Memory B cell (primary cell): ENCODE results near the gene DNAJA3.
A peak's percentile ranks its signal among the peaks of the same experiment; 100 is the strongest.

ENCODE experiments used
- ATAC-seq: fragments of 150-1000 bp; cut with Tn5 transposase; 2 replicates; pipeline ENCODE4 v1.10.0; 2021; ENCODE audit warnings: low read depth, mild to moderate bottlenecking, moderate library complexity
- DNase-seq, 2 donors: peaks; one replicate each; pipeline ENCODE4 v3.0.0; 2022; ENCODE audit warnings: low spot score in 2 of 2
- H3K27ac Mint-ChIP-seq: one replicate; pipeline ENCODE4 v1.8.0; 2022; ENCODE audit warnings: mild to moderate bottlenecking, moderate library complexity, mixed read lengths
- H3K27me3 Mint-ChIP-seq: one replicate; pipeline ENCODE4 v1.8.0; 2022; ENCODE audit warnings: mixed read lengths
- H3K36me3 Mint-ChIP-seq: one replicate; pipeline ENCODE4 v1.8.0; 2022; ENCODE audit warnings: mild to moderate bottlenecking, mixed read lengths
- H3K4me1 Mint-ChIP-seq: one replicate; pipeline ENCODE4 v1.8.0; 2022; ENCODE audit warnings: mixed read lengths
- H3K4me3 Mint-ChIP-seq: one replicate; pipeline ENCODE4 v1.8.0; 2022; ENCODE audit warnings: mild to moderate bottlenecking, moderate library complexity, mixed read lengths
- H3K9me3 Mint-ChIP-seq: one replicate; pipeline ENCODE4 v1.8.0; 2022; ENCODE audit warnings: mixed read lengths

DNAJA3 gene

DNA sequence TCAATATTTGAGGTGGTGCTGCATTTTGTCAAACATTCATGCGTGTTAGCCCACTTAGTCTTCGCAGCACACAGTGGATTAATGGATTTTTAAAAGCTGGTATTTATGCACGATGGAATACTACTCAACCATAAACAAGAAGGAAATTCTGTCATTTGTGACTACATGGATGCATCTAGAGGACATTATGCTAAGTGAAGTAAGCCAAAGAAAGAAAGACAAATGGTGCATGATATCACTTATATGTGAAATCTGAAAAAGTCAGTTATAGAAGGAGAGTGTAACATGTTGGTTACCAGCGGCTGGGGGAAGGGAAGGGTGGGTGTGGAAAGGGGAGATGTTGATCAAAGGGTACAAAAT lies 73.5 kb downstream of the DNAJA3 start:
- H3K9me3 Mint-ChIP-seq: no peaks in the 10 kb centered on the region
- ATAC-seq: no peak
- peak overlapping the region; percentile 79 for H3K27ac Mint-ChIP-seq
- H3K4me3 Mint-ChIP-seq: no peak overlapping the region
- H3K27me3 Mint-ChIP-seq: no peaks in the 10 kb centered on the region
- no peak for DNase-seq
- peaks cover 24% of the 10 kb centered on the region for H3K4me1 Mint-ChIP-seq
- peaks cover 5% of the 10 kb centered on the region for H3K36me3 Mint-ChIP-seq

DNA sequence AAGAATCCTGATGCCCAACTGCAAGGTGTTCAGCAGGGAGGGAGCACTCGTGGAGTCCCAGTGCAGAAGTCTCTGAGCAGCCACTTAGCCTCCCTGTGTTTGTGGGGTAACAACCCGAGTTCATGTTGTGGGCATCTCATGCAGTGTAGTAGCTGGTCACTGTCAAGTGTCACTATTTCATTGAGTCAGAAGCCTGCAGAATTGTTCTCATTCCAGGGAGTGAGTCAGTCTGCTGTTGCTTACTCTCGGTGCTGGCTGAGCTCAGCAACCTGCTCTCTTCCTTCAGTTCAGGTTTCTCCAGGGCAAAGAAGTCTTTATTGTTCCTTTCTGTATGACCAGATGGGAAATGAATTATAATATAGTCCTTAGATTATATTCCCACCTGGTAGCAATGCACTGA lies 74.6 kb downstream of the DNAJA3 start:
- Mint-ChIP-seq H3K36me3 (peaks cover 5% of the 10 kb centered on the region), H3K9me3 (no peaks in the 10 kb centered on the region), H3K27me3 (no peaks in the 10 kb centered on the region), H3K4me3 (no peak overlapping the region), H3K27ac (peak overlapping the region; percentile 79), H3K4me1 (peaks cover 28% of the 10 kb centered on the region)
- DNase-seq (no peak), ATAC-seq (no peak)

DNA sequence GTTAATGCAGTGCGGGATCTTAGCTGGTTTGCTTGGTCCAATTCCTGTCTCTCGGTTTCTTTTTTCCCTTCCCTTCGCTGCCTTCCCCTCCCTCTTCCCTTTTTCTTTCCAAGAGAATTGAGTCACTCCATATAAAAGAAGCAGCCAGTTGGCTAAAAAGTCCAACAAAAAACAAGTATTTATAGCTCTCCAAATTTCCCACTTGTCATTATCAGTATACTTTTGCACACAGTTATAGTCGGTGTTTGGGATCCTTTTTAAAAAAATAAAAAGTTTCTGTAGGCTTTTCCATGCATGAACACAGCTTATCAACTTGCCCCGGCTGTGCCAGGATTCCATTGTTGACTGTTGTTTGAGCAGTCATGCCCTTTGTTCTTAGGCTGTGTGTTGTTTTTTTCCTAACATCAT lies 75.4 kb downstream of the DNAJA3 start:
- ATAC-seq (no peak), DNase-seq (no peak)
- Mint-ChIP-seq H3K36me3 (peaks cover 5% of the 10 kb centered on the region), H3K4me3 (no peak overlapping the region), H3K27ac (peak overlapping the region; percentile 78), H3K4me1 (peaks cover 34% of the 10 kb centered on the region), H3K27me3 (no peaks in the 10 kb centered on the region), H3K9me3 (no peaks in the 10 kb centered on the region)

DNA sequence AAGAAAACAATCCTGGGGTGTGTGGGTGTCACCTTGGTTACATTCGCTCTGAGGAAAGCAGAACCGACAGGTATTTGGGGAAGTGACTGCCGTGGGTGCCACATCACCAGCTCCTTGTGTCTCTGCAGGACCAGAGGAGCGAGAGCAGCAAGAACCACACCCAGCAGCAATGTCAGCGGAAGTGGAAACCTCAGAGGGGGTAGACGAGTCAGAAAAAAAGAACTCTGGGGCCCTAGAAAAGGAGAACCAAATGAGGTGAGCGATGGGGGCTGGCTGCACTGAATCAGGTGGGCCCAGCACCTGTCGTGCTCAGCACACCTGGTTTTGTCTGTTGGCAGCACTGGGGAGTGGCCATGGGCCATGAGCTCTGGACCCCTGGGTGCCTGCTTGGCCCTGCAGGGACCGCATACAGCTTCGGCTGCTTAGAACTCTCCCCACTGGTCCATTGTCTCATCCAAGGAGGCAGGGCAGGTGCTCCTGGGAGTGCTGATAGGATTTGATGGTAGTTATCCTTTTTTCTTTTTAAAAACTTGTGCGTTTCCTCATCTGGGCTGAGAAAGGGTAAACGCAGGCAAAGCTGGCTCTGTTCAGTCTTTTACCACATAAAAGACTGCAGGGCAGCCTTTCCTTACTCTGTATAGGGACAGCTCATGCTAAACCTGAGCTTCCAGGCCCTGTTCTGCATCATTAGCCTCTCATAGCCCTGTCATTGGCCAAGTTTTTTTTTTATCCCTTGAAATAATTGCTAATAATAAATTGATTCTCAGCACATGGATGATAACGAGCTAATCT lies 79.9 kb downstream of the DNAJA3 start:
- Mint-ChIP-seq H3K27me3 (no peaks in the 10 kb centered on the region), H3K27ac (peak overlapping the region; percentile 100), H3K9me3 (no peaks in the 10 kb centered on the region), H3K4me1 (peaks cover 25% of the 10 kb centered on the region), H3K36me3 (peaks cover 9% of the 10 kb centered on the region), H3K4me3 (peak overlapping the region; percentile 65)
- ATAC-seq (peak; percentile 91), DNase-seq (peak; percentile 70 to 88)
